Hippocampal formation (tissue), 2 donors: ENCODE results near the gene LMAN1L.
A peak's percentile ranks its signal among the peaks of the same experiment; 100 is the strongest.

Experiments used
- DNase-seq, 2 donors: peaks; one replicate each; lab custom pipeline; 2025; lab: John Stamatoyannopoulos, UW

Gene LMAN1L

GRCh38 chr15:74812533-74812932, at the start of gene LMAN1L:
Gene LMAN1L (plus strand): TSS chr15:74812835. CDS start chr15:74812855, 20 bp downstream.
- no peak for DNase-seq

GRCh38 chr15:74763416-74763815, 49.2 kb upstream of the LMAN1L start:
- no peak for DNase-seq

GRCh38 chr15:74767167-74768098, 45.2 kb upstream of the LMAN1L start:
- DNase-seq: no peak

GRCh38 chr15:74768099-74768770, 44.4 kb upstream of the LMAN1L start:
- DNase-seq: no peak

GRCh38 chr15:74768771-74769342, 43.8 kb upstream of the LMAN1L start:
- peak; percentile 41 to 62 for DNase-seq

- DNase-seq: no peak
These were observed 43.1 kb upstream of the LMAN1L start for GRCh38 chr15:74769463-74770025.

- no peak for DNase-seq
These were observed 42.3 kb upstream of the LMAN1L start for GRCh38 chr15:74770211-74770903.

- DNase-seq: no peak
These were observed 39.3 kb upstream of the LMAN1L start for GRCh38 chr15:74773329-74773728.

GRCh38 chr15:74773731-74774252, 38.8 kb upstream of the LMAN1L start:
- DNase-seq: peak in 1 of 2 donors; percentile 19

- no peak for DNase-seq
These were observed 37.5 kb upstream of the LMAN1L start for GRCh38 chr15:74775132-74775562.

- no peak for DNase-seq
These were observed 36.7 kb upstream of the LMAN1L start for GRCh38 chr15:74775894-74776293.

- peak; percentile 35 for DNase-seq
These were observed 35.5 kb upstream of the LMAN1L start for GRCh38 chr15:74776821-74777768.

GRCh38 chr15:74777769-74778598, 34.7 kb upstream of the LMAN1L start:
- no peak for DNase-seq

- DNase-seq: no peak
These were observed 34.0 kb upstream of the LMAN1L start for GRCh38 chr15:74778599-74778970.

- no peak for DNase-seq
These were observed 33.4 kb upstream of the LMAN1L start for GRCh38 chr15:74779162-74779648.

GRCh38 chr15:74780523-74781430, 31.9 kb upstream of the LMAN1L start:
- DNase-seq: no peak

GRCh38 chr15:74781431-74782258, 31.0 kb upstream of the LMAN1L start, which contains the start of gene CSK:
Gene CSK (plus strand): TSS chr15:74782080. CDS start chr15:74798298, 16,218 bp downstream.
- peak; percentile 47 to 66 for DNase-seq
